ENCODE measurements around the gene GDPGP1.

GRCh38 chr15:90184786-90185704, 49.0 kb upstream of the GDPGP1 start:
- TF ChIP-seq CTCF (IDR thresholded peaks at IDR 0.05 in 2 of 3, conservative IDR thresholded peaks at IDR 0.05 in 1 of 3; ENCODE audit: borderline replicate concordance in 1 of 3, insufficient read depth in 1 of 3, low read depth in 2 of 3, low read length in 2 of 3) (no peak), EZH2 (IDR thresholded peaks at IDR 0.05) (no peak), SRF (IDR thresholded peaks at IDR 0.05; ENCODE audit: low read depth) (no peak), ZNF274 (IDR thresholded peaks at IDR 0.05; ENCODE audit: low read depth, low read length) (no peak), ATF3 (IDR thresholded peaks at IDR 0.05) (no peak), EZH2phosphoT487 (IDR thresholded peaks at IDR 0.05; ENCODE audit: borderline replicate concordance) (no peak)

Data from HCT116 (cell line).